ENCODE measurements around the gene LRRC37A3. TPM values are rescaled to one million over a fixed set of nuclear protein-coding genes. Genes with fewer than 3 reads are reported as not detected.
"Not testable (repeated sequence)": the region's sequence is repeated elsewhere in the genome, so short reads cannot be mapped to it uniquely, and the experiment has no call there.

Gene LRRC37A3
- total RNA-seq, 1 donor: 8.9 TPM

GRCh38 chr17:64920026-64920418, 744 bp upstream of the LRRC37A3 start:
- TF ChIP-seq, protein P1, sequence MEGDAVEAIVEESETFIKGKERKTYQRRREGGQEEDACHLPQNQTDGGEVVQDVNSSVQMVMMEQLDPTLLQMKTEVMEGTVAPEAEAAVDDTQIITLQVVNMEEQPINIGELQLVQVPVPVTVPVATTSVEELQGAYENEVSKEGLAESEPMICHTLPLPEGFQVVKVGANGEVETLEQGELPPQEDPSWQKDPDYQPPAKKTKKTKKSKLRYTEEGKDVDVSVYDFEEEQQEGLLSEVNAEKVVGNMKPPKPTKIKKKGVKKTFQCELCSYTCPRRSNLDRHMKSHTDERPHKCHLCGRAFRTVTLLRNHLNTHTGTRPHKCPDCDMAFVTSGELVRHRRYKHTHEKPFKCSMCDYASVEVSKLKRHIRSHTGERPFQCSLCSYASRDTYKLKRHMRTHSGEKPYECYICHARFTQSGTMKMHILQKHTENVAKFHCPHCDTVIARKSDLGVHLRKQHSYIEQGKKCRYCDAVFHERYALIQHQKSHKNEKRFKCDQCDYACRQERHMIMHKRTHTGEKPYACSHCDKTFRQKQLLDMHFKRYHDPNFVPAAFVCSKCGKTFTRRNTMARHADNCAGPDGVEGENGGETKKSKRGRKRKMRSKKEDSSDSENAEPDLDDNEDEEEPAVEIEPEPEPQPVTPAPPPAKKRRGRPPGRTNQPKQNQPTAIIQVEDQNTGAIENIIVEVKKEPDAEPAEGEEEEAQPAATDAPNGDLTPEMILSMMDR (IDR thresholded peaks at IDR 0.05; ENCODE audit: insufficient read depth, low read length): no peak
- peak; percentile 16 for DNase-seq (ENCODE audit: low read depth)
- peak overlapping the region; percentile 60 for H3K4me3 ChIP-seq (ENCODE audit: low read depth, low read length)

DNA sequence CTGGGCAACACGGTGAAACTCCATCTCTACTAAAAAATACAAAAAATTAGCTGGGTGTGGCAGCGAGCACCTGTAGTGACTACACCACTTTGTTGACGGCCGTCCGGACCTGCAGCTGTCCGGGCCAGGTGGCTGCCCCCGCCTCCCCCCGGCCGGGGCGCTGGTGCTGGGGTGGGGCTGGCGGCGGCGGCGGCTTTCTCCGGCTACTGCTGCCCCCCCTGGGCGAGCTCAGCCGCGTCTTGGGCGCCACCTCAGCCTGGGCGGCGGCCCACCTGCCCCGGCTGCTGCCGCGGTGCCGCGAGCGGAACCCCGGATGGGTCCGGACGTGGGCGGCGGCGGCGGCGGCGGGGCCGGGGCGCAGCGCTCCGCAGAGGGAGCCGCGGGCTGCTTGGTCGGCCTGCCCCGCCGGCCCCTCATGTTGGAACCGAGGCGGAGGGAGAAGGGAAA, 413 bp downstream of the LRRC37A3 start:
- DNase-seq (ENCODE audit: low read depth): not testable (repeated sequence)
- peak overlapping the region; percentile 65 for H3K4me3 ChIP-seq (ENCODE audit: low read depth, low read length)

DNA sequence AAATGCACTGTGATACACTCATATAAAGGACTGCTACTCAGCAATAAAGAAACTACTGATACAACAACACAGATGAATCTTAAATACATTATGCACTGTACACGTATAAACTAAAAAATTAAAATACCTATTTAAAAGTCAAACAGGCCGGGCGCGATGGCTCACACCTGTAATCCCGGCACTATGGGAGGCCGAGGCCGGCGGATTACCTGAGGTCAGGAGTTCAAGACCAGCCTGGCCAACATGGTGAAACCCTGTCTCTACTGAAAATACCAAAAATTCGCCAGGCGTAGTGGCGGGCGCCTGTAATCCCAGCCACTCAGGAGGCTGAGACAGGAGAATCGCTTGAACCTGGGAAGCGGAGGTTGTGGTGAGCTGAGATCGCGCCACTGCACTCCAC, 1.7 kb downstream of the LRRC37A3 start:
- H3K4me3 ChIP-seq (ENCODE audit: low read depth, low read length); DNase-seq (ENCODE audit: low read depth): not testable (repeated sequence)

GRCh38 chr17:64915244-64915643, 4.0 kb downstream of the LRRC37A3 start:
- not testable (repeated sequence) for H3K4me3 ChIP-seq (ENCODE audit: low read depth, low read length); DNase-seq (ENCODE audit: low read depth)

- H3K4me3 ChIP-seq (ENCODE audit: low read depth, low read length); DNase-seq (ENCODE audit: low read depth): not testable (repeated sequence)
Observed at GRCh38 chr17:64910191-64910514, 9.1 kb downstream of the LRRC37A3 start.

DNA sequence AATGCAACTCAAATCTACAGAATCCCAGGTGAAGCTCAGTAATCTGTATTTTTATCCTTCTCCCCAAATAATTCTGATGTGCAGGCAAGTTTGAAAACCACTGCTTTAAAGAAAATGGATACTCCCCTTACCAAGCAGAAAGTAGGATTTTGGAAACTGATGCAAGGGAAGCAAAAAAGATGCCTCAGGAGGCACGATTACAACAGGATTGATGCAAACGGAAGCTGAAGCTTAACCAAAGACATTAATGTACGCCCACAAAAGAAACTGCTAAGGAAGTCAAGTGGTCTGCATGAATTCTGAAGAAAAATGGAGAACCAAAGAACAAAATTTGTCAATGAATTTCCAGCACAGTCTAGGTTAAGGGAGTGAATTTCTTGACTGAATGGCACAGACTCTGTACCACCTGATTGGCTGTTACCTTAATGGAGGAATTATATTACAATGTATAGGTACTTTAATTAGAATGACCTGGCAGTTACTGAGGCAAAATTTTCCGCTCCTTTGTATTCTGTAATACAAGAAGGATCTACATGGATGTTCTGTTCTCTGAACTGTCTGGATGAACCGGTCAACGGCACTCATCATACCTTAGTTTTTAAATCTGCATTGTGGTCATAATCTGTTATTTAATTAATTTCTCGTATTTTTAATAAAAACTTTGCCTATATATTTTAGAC, 9.6 kb downstream of the LRRC37A3 start:
- DNase-seq (ENCODE audit: low read depth); H3K4me3 ChIP-seq (ENCODE audit: low read depth, low read length): not testable (repeated sequence)

GRCh38 chr17:64904069-64904468, 15.2 kb downstream of the LRRC37A3 start:
- DNase-seq (ENCODE audit: low read depth); H3K4me3 ChIP-seq (ENCODE audit: low read depth, low read length): not testable (repeated sequence)

- not testable (repeated sequence) for H3K4me3 ChIP-seq (ENCODE audit: low read depth, low read length); DNase-seq (ENCODE audit: low read depth)
Observed at GRCh38 chr17:64897136-64897535, 22.1 kb downstream of the LRRC37A3 start.

GRCh38 chr17:64874210-64874609, 45.1 kb downstream of the LRRC37A3 start:
- DNase-seq (ENCODE audit: low read depth); H3K4me3 ChIP-seq (ENCODE audit: low read depth, low read length): not testable (repeated sequence)

GRCh38 chr17:64847504-64848466, 71.5 kb downstream of the LRRC37A3 start:
- H3K4me3 ChIP-seq (ENCODE audit: low read depth, low read length): not testable (repeated sequence)
- TF ChIP-seq, protein P1 (IDR thresholded peaks at IDR 0.05; ENCODE audit: insufficient read depth, low read length): peak; percentile 55
- DNase-seq (ENCODE audit: low read depth): peak; percentile 44

GRCh38 chr17:64846892-64847291, 72.4 kb downstream of the LRRC37A3 start:
- DNase-seq (ENCODE audit: low read depth): peak; percentile 49
- not testable (repeated sequence) for H3K4me3 ChIP-seq (ENCODE audit: low read depth, low read length)

DNA sequence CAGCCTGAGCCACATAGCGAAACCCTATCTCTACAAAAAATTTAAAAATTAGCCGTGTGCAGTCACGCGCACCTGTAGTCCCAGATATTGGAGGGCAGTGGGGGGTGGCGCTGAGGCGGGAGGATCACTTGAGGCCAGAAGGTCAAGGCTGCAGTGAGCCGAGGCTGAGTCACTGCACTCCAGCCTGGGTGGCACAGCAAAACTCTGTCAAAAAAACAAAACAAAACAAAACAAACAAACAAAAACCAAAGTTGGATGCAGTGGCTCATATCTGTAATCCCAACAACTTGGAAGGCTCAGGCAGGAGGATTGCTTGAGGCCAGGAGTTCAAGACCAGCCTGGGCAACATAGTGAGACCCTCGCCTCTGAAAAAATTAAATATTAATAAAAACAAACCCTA, 75.4 kb downstream of the LRRC37A3 start:
- not testable (repeated sequence) for DNase-seq (ENCODE audit: low read depth)

DNA sequence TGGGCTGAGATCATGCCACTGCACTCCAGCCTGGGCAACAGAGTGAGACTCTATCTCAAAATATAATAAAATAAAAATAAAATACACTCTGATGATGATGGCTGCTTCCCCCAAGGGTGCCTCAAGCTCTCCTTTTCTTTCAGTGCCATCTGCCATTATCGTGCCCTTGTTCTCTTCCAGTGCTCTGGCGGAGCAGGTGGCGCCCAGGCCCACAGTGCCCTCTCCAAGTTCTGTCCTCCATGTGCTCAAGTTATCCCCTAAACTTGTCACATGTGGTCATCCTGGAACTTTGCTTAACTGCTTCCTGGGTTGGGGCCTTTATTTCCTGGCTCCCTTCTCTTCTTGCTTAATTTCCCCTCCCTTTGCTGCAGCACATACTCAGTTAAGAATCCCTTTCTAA, 76.4 kb downstream of the LRRC37A3 start:
- not testable (repeated sequence) for H3K4me3 ChIP-seq (ENCODE audit: low read depth, low read length); DNase-seq (ENCODE audit: low read depth)

More for the DNA sequence above, 75.4 kb downstream of the LRRC37A3 start:
- not testable (repeated sequence) for H3K4me3 ChIP-seq (ENCODE audit: low read depth, low read length)

DNA sequence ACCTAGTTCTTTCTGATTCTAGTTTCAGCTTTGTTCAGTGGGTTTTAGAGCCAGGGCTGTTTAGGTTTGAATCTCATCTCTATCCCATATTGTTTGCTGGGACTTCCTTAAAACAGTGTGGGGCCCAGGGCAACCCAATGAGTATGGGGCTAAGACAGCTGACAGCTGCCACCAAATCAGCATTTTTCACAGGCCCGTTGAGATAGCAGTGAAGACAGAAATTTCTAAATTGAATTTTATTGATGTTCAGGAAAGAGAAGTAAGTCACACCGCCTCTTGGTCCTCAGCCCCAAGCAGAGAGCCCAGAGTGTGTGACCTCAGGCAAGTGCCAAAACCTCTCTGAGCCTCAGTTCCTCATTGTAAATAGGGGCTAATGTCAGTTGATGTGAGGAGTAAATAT, 78.3 kb downstream of the LRRC37A3 start:
- not testable (repeated sequence) for DNase-seq (ENCODE audit: low read depth); H3K4me3 ChIP-seq (ENCODE audit: low read depth, low read length)

- H3K4me3 ChIP-seq (ENCODE audit: low read depth, low read length); DNase-seq (ENCODE audit: low read depth): not testable (repeated sequence)
Observed at GRCh38 chr17:64838513-64838912, 80.8 kb downstream of the LRRC37A3 start.

- DNase-seq (ENCODE audit: low read depth): peak; percentile 67
- H3K4me3 ChIP-seq (ENCODE audit: low read depth, low read length): peak overlapping the region; percentile 68
Observed at GRCh38 chr17:64837018-64837761, 82.1 kb downstream of the LRRC37A3 start.

Data from fibroblast of the aortic adventitia (primary cell).